Endothelial cell of umbilical vein (primary cell): ENCODE results near the gene DVL1. TPM values are rescaled to one million over a fixed set of nuclear protein-coding genes. Genes with fewer than 3 reads are reported as not detected.

Experiments
- BruUV-seq: library from RNA; stranded (reverse); fragments of 400-500 nt; replicated peaks from 2 replicates; lab custom pipeline; 2021; lab: Mats Ljungman, UMichigan
- CTCF ChIA-PET: fragments of 300-600, 350-600 bp; sonication (Branson Sonifier 250); formaldehyde crosslinking; loops from one replicate; lab custom pipeline; 2021; ENCODE audit warnings: antibody characterized with exemption, inconsistent platforms; lab: Charles Lee
- POLR2A ChIA-PET: fragments of 300-600, 350-600 bp; sonication (Branson Sonifier 250); formaldehyde crosslinking; loops from one replicate; lab custom pipeline; 2021; ENCODE audit warnings: antibody characterized with exemption, inconsistent platforms; lab: Charles Lee
- DNase-seq: peaks from one replicate; pipeline ENCODE4 v3.0.0-alpha.2; 2011; ENCODE audit warnings: low read depth, low spot score
- FAIRE-seq: peaks from 2 replicates; lab custom pipeline; 2011; peaks lifted over from hg19 to GRCh38; lab: Jason Lieb, UNC
- H2AFZ ChIP-seq: 2 replicates; pipeline ENCODE4 v1.6.0; 2012; ENCODE audit warnings: low read depth, low read length, control low read depth, inconsistent platforms
- H3K27ac ChIP-seq: 2 replicates; pipeline ENCODE4 v1.5.1; 2011; ENCODE audit warnings: low read depth, mild to moderate bottlenecking, control low read depth, low read length, moderate library complexity; ENCODE audit not compliant: insufficient read depth
- H3K27me3 ChIP-seq, 2 experiments: 2 replicates each; pipeline versions ENCODE4 v1.6.0 to v1.6.1; 2011; ENCODE audit warnings: low read length in 2 of 2, mixed read lengths in 1 of 2; ENCODE audit not compliant: control insufficient read depth in 2 of 2, insufficient read depth in 2 of 2
- H3K36me3 ChIP-seq, 2 experiments: 2 replicates in 1 of 2; 3 replicates in 1 of 2; pipeline ENCODE4 v1.5.1; 2011; ENCODE audit warnings: low read length in 2 of 2, mild to moderate bottlenecking in 1 of 2, moderate library complexity in 1 of 2; ENCODE audit not compliant: control insufficient read depth in 2 of 2, insufficient read depth in 2 of 2; ENCODE audit errors: extremely low read depth in 1 of 2
- H3K4me1 ChIP-seq: 3 replicates; pipeline ENCODE4 v1.5.1; 2011; ENCODE audit warnings: mild to moderate bottlenecking, low read length; ENCODE audit not compliant: control insufficient read depth, insufficient read depth; ENCODE audit errors: extremely low read depth
- H3K4me2 ChIP-seq: 2 replicates; pipeline ENCODE4 v1.6.1; 2011; ENCODE audit warnings: low read length, control low read depth, mixed read lengths; ENCODE audit not compliant: insufficient read depth
- H3K4me3 ChIP-seq, 3 experiments: fragments of 200-600 bp in 1 of 3; sonication (generic), shearing (Covaris generic) in 1 of 3; replicated peaks in 1 of 3; 2 replicates each; pipeline ENCODE4 v1.5.1; 2011 to 2016; ENCODE audit warnings: control low read depth in 3 of 3, low read length in 3 of 3, mild to moderate bottlenecking in 2 of 3, inconsistent platforms in 1 of 3, low read depth in 1 of 3, moderate library complexity in 1 of 3; ENCODE audit not compliant: insufficient read depth in 1 of 3
- H3K79me2 ChIP-seq: 2 replicates; pipeline ENCODE4 v1.6.0; 2012; ENCODE audit warnings: low read length, inconsistent platforms; ENCODE audit not compliant: control insufficient read depth, insufficient read depth
- H3K9ac ChIP-seq: replicated peaks from 2 replicates; pipeline ENCODE3; 2011; ENCODE audit warnings: low read length, control low read depth; ENCODE audit not compliant: insufficient read depth; ENCODE audit errors: extremely low read depth
- H3K9me1 ChIP-seq: replicated peaks from 3 replicates; pipeline ENCODE4 v1.6.0; 2011; ENCODE audit warnings: mild to moderate bottlenecking, low read length; ENCODE audit not compliant: control insufficient read depth, insufficient read depth; ENCODE audit errors: extremely low read depth
- H3K9me3 ChIP-seq: replicated peaks from 2 replicates; pipeline ENCODE4 v1.5.1; 2012; ENCODE audit warnings: low read length, inconsistent platforms; ENCODE audit not compliant: control insufficient read depth, insufficient read depth
- H4K20me1 ChIP-seq: replicated peaks from 2 replicates; pipeline ENCODE3; 2011; ENCODE audit warnings: mild to moderate bottlenecking, low read length; ENCODE audit not compliant: control insufficient read depth, insufficient read depth; ENCODE audit errors: extremely low read depth
- EZH2 ChIP-seq: IDR thresholded peaks from 2 replicates; pipeline ENCODE4 v1.6.1; 2012; ENCODE audit warnings: borderline replicate concordance, low read depth, mild to moderate bottlenecking, moderate library complexity, low read length, inconsistent platforms; ENCODE audit not compliant: severe bottlenecking
- FOS ChIP-seq: IDR thresholded peaks from 2 replicates; pipeline ENCODE4 v1.6.1; 2011; ENCODE audit warnings: mild to moderate bottlenecking, low read length, moderate library complexity, borderline replicate concordance; ENCODE audit not compliant: insufficient read depth
- GATA2 ChIP-seq: IDR thresholded peaks from 2 replicates; pipeline ENCODE4 v1.7.0; 2011; ENCODE audit warnings: low read depth, mild to moderate bottlenecking, moderate library complexity, mixed read lengths, low read length; ENCODE audit not compliant: insufficient read length, insufficient read depth
- JUN ChIP-seq: IDR thresholded peaks from 2 replicates; pipeline ENCODE4 v1.6.1; 2011; ENCODE audit warnings: borderline replicate concordance, low read depth; ENCODE audit not compliant: insufficient read length, insufficient read depth
- MAX ChIP-seq: IDR thresholded peaks from 2 replicates; pipeline ENCODE4 v1.6.1; 2011; ENCODE audit not compliant: insufficient read depth, insufficient read length
- MYC ChIP-seq: IDR thresholded peaks from one replicate; pipeline ENCODE4 v1.6.1; 2011; ENCODE audit warnings: mild to moderate bottlenecking, low read depth, low read length
- POLR2A ChIP-seq: IDR thresholded peaks from 2 replicates; pipeline ENCODE4 v1.6.1; 2012; ENCODE audit warnings: low read depth, mild to moderate bottlenecking, control low read depth, low read length
- POLR2AphosphoS5 ChIP-seq: IDR thresholded peaks from 2 replicates; pipeline ENCODE4 v1.6.1; 2012; ENCODE audit warnings: low read depth, mild to moderate bottlenecking, control low read depth, low read length, moderate library complexity; ENCODE audit not compliant: insufficient read depth
- dilution Hi-C: fragments of 300-500 bp; cut with MboI; formaldehyde crosslinking; loops from one replicate; pipeline ENCODE4 v1.15.0; 2019; ENCODE audit warnings: low sequenced_read_pairs; ENCODE audit not compliant: extremely low pct_ligation_motif_present
- intact Hi-C: fragments of 100-400 bp; cut with micrococcal nuclease; formaldehyde crosslinking; loops from one replicate; pipeline ENCODE4 v1.10.0; 2022
- polyA plus RNA-seq, 4 experiments: library from polyadenylated mRNA; depleted of rRNA in 3 of 4; stranded (reverse) in 3 of 4; unstranded in 1 of 4; fragments of >200 nt; gene quantifications; 2 replicates each; pipeline versions ENCODE4 v1.2.1 to v1.2.3, GENCODE V29; 2011 to 2012; ENCODE audit warnings: missing spikeins in 1 of 4
- total RNA-seq: library from RNA; stranded (reverse); gene quantifications from 2 replicates; pipeline ENCODE4 v1.2.3, GENCODE V29; 2021
- TF ChIP-seq, protein P1 (sequence below), 2 donors: IDR thresholded peaks; 1 replicate in 1 of 2; 2 replicates in 1 of 2; pipeline ENCODE4 v1.5.1; 2011; ENCODE audit warnings: low read length in 2 of 2, mild to moderate bottlenecking in 2 of 2, moderate library complexity in 2 of 2, control low read depth in 1 of 2, inconsistent platforms in 1 of 2, low read depth in 1 of 2; ENCODE audit not compliant: insufficient read depth in 1 of 2; ENCODE audit errors: extremely low read depth in 1 of 2

DVL1 gene
- total and polyA plus RNA-seq, 2 donors (not counting 3 experiments of a cell fraction or from before 2014, with no cell fraction given) = 26.8 to 36.5 TPM

- ChIA-PET POLR2A (no interaction called here), CTCF (interaction anchor here (0.9 kb wide), 1 partner anchor 170 kb away, joined by 3 read pairs; no protein-coding TSS in a partner anchor)
- FAIRE-seq (no peak), DNase-seq (no peak)
- Histone ChIP-seq H3K4me3 (no peak overlapping the region), H3K9me1 (no peaks in the 10 kb centered on the region), H3K36me3 (peaks cover 0 to 8% of the 10 kb centered on the region in 2 experiments), H3K4me1 (no peaks in the 10 kb centered on the region), H3K9me3 (no peaks in the 10 kb centered on the region), H3K27ac (no peak overlapping the region), H4K20me1 (no peaks in the 10 kb centered on the region), H3K4me2 (no peak overlapping the region), H2AFZ (no peak overlapping the region), H3K79me2 (no peaks in the 10 kb centered on the region), H3K9ac (no peak overlapping the region), H3K27me3 (no peaks in the 10 kb centered on the region)
- TF ChIP-seq EZH2 (no peak), MYC (no peak), JUN (no peak), GATA2 (no peak), POLR2AphosphoS5 (no peak), MAX (no peak), POLR2A (no peak), FOS (no peak)
- TF ChIP-seq, protein P1, sequence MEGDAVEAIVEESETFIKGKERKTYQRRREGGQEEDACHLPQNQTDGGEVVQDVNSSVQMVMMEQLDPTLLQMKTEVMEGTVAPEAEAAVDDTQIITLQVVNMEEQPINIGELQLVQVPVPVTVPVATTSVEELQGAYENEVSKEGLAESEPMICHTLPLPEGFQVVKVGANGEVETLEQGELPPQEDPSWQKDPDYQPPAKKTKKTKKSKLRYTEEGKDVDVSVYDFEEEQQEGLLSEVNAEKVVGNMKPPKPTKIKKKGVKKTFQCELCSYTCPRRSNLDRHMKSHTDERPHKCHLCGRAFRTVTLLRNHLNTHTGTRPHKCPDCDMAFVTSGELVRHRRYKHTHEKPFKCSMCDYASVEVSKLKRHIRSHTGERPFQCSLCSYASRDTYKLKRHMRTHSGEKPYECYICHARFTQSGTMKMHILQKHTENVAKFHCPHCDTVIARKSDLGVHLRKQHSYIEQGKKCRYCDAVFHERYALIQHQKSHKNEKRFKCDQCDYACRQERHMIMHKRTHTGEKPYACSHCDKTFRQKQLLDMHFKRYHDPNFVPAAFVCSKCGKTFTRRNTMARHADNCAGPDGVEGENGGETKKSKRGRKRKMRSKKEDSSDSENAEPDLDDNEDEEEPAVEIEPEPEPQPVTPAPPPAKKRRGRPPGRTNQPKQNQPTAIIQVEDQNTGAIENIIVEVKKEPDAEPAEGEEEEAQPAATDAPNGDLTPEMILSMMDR (IDR thresholded peaks at IDR 0.05; ENCODE audit: extremely low read depth in 1 of 2, insufficient read depth in 1 of 2, low read depth in 1 of 2, low read length in 2 of 2) = no peak
- no TSS peak for BruUV-seq
- dilution Hi-C loops = no loop called here
- intact Hi-C loops = no loop called here
These were observed 14.4 kb downstream of the DVL1 start for GRCh38 chr1:1334835-1335234.
